Right atrium auricular region (tissue), 2 donors: Measurements from ENCODE around the gene HSD17B1. TPM values are rescaled to one million over a fixed set of nuclear protein-coding genes. Genes with fewer than 3 reads are reported as not detected.

Source experiments
- DNase-seq: peaks from one replicate; pipeline ENCODE4 v3.0.0-alpha.2; 2019; ENCODE audit warnings: low spot score
- H3K27ac ChIP-seq, 2 donors: fragments of 200-600 bp; sonication (generic); 1 replicate in 1 of 2; 2 replicates in 1 of 2; pipeline ENCODE4 v1.5.1; 2016 to 2019
- H3K27me3 ChIP-seq, 2 donors: fragments of 200-600 bp; sonication (generic); one replicate each; pipeline versions ENCODE4 v1.5.1 to v1.6.0; 2017 to 2019
- H3K36me3 ChIP-seq: fragments of 200-600 bp; sonication (generic); one replicate; pipeline ENCODE4 v1.5.1; 2016
- H3K4me1 ChIP-seq, 2 donors: fragments of 200-600 bp; sonication (generic); one replicate each; pipeline versions ENCODE4 v1.5.1 to v1.6.0; 2017 to 2019
- H3K4me3 ChIP-seq, 2 donors: fragments of 200-600 bp; sonication (generic); 1 replicate in 1 of 2; 2 replicates in 1 of 2; pipeline ENCODE4 v1.5.1; 2017 to 2019; ENCODE audit warnings: mild to moderate bottlenecking in 1 of 2, moderate library complexity in 1 of 2
- H3K9me3 ChIP-seq, 2 donors: fragments of 200-600 bp; sonication (generic); one replicate each; pipeline ENCODE4 v1.5.1; 2019
- total RNA-seq, 2 donors: library from RNA; depleted of rRNA; stranded (reverse); fragments of >200 nt; gene quantifications; one replicate each; pipeline ENCODE4 v1.1.0, GENCODE V29; 2016
- TF ChIP-seq, protein P1 (sequence below), 2 donors: fragments of 200-600 bp; sonication (generic); IDR thresholded peaks; one replicate each; pipeline ENCODE4 v1.5.1; 2019; ENCODE audit warnings: antibody characterized with exemption in 2 of 2

The HSD17B1 gene
- total RNA-seq, 2 donors from 2014 or later: 0.39 to 0.78 TPM

DNA sequence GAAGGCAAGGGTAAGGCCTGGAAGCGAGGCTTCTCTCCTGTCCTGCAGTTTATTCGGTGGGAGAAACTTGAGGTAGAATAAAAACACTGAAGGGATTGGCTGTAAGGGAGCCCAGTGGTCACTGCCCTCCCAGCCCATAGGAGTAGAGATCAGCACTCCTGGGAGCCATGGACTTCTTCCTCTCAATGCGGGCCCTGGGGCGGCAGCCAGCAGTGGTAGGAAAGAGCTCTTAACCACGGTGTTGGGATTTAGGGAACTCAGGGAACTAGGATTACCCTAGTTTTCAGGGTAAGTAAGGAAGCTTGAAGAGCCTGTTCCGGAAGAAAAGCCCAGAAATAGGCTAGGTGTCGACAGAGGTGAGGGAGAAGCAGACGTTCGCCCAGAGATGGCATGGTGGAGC is 40.5 kb upstream of the HSD17B1 start:
- no peaks in the 10 kb centered on the region for H3K27me3 ChIP-seq
- no peak for DNase-seq
- H3K27ac ChIP-seq: peak overlapping the region; percentile 71 to 72
- H3K4me3 ChIP-seq: no peak overlapping the region
- peaks cover 55% of the 10 kb centered on the region for H3K36me3 ChIP-seq
- H3K9me3 ChIP-seq: no peaks in the 10 kb centered on the region
- TF ChIP-seq, protein P1, sequence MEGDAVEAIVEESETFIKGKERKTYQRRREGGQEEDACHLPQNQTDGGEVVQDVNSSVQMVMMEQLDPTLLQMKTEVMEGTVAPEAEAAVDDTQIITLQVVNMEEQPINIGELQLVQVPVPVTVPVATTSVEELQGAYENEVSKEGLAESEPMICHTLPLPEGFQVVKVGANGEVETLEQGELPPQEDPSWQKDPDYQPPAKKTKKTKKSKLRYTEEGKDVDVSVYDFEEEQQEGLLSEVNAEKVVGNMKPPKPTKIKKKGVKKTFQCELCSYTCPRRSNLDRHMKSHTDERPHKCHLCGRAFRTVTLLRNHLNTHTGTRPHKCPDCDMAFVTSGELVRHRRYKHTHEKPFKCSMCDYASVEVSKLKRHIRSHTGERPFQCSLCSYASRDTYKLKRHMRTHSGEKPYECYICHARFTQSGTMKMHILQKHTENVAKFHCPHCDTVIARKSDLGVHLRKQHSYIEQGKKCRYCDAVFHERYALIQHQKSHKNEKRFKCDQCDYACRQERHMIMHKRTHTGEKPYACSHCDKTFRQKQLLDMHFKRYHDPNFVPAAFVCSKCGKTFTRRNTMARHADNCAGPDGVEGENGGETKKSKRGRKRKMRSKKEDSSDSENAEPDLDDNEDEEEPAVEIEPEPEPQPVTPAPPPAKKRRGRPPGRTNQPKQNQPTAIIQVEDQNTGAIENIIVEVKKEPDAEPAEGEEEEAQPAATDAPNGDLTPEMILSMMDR (IDR thresholded peaks at IDR 0.05): no peak
- peaks cover 0 to 30% of the 10 kb centered on the region in 2 donors for H3K4me1 ChIP-seq

DNA sequence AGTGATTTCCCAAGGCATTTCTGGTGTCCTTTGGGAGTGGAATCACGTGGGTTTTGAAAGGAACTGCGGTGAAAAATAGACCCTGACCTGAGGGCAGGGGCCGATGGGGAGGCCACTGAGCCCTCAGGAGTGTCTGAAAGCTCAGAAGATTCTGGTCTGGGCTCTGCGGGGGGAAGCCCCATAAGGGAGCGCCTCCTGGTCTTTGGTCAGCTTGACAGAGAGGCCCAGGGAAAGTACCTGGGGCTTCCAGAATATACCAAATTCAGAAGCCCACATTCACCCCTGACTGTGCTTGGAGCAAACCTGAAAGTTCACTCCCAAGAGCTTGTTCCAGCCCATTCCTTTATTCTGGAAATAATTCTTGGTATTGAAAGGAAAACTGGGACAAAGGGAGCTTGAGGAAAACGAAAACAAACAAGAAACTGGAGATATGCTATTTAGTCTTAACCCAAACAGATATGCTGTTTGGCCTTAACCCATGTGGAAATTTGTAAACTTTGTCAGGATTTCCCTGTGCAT is 39.9 kb upstream of the HSD17B1 start:
- Histone ChIP-seq H3K4me1 (peaks cover 2 to 36% of the 10 kb centered on the region in 2 donors), H3K27me3 (no peaks in the 10 kb centered on the region), H3K27ac (peak overlapping the region; percentile 71 to 72), H3K4me3 (no peak overlapping the region), H3K36me3 (peaks cover 49% of the 10 kb centered on the region), H3K9me3 (no peaks in the 10 kb centered on the region)
- TF ChIP-seq, protein P1 (IDR thresholded peaks at IDR 0.05): no peak
- no peak for DNase-seq

DNA sequence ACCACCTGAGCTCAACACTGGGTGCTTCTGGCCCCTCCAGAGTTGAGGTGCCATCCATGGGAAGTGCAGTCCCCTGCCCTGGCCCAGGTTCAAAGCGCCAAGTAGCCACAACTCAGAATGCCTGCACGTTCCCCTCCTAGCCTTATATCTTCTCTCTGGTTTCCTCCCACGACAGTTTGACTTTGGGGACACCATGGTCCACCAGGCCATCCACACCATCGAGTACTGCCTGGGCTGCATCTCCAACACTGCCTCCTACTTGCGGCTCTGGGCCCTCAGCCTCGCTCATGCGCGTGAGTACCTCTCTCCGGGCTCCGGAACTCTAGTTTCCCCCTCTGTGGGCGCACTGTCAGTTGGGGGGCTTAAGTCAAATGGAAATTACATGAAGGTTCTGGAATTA is 39.0 kb upstream of the HSD17B1 start:
- peaks cover 40% of the 10 kb centered on the region for H3K36me3 ChIP-seq
- H3K9me3 ChIP-seq: no peaks in the 10 kb centered on the region
- TF ChIP-seq, protein P1 (IDR thresholded peaks at IDR 0.05): no peak
- peak overlapping the region; percentile 71 to 72 for H3K27ac ChIP-seq
- H3K4me1 ChIP-seq: peaks cover 4 to 45% of the 10 kb centered on the region in 2 donors
- no peak overlapping the region for H3K4me3 ChIP-seq
- no peaks in the 10 kb centered on the region for H3K27me3 ChIP-seq
- DNase-seq: no peak

DNA sequence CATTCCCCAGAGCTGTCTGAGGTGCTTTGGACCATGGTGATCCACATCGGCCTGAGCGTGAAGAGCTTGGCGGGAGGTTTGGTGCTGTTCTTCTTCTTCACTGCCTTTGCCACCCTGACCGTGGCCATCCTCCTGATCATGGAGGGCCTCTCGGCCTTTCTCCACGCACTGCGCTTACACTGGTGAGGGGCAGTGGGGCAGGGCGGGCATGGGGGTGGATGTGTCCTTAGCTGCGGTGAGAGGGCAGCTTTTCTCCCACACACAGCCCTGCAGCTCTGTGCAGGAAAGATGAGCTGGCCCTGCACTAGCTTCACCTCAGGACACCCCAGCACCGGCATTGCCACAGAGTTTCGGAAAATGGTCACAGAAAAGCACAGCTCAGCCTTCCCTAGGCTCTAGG is 38.4 kb upstream of the HSD17B1 start:
- Histone ChIP-seq H3K9me3 (no peaks in the 10 kb centered on the region), H3K27ac (peak overlapping the region in 1 of 2 donors; percentile 71), H3K4me3 (no peak overlapping the region), H3K4me1 (peaks cover 4 to 51% of the 10 kb centered on the region in 2 donors), H3K36me3 (peaks cover 34% of the 10 kb centered on the region), H3K27me3 (no peaks in the 10 kb centered on the region)
- no peak for DNase-seq
- TF ChIP-seq, protein P1 (IDR thresholded peaks at IDR 0.05): no peak

DNA sequence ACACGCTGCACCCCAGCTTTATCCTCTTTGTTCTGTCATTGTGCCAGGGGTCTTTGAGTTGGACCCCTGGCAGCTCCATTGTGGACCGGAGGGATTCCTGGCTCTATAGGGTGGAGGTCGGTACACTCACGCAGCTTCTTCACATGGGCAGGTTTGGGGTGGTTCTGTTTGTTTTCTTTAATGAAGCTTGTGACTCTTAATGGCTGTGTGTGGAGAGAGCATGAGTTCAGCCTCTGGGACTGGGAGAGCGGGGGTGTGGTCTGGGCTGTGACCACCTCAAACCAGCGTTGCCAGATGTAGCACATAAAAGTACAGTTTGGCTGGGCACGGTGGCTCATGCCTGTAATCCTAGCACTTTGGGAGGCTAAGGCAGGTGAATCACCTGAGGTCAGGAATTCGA is 37.9 kb upstream of the HSD17B1 start:
- H3K4me3 ChIP-seq: no peak overlapping the region
- peaks cover 4 to 56% of the 10 kb centered on the region in 2 donors for H3K4me1 ChIP-seq
- no peak for DNase-seq
- no peak overlapping the region for H3K27ac ChIP-seq
- H3K9me3 ChIP-seq: no peaks in the 10 kb centered on the region
- peaks cover 28% of the 10 kb centered on the region for H3K36me3 ChIP-seq
- TF ChIP-seq, protein P1 (IDR thresholded peaks at IDR 0.05): no peak
- no peaks in the 10 kb centered on the region for H3K27me3 ChIP-seq

DNA sequence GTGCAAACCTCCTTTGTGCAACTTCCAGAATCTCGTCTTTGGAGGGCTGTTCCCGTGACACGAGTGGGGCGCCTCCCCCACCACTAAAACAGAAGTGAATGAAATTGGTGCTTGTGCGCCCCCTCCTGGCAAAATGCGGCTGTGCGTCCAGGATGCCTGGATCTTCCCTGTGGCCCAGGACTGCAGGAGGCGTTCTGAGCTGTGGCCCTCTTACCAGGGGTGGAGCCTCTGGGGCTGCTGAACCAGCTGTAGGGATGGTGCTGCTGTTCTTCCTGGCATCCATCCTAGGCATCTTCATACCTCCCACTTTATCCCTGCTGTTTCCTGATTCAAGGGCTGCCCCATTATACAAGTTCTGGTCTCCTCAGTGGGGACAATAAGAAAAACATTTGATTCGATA is 35.2 kb upstream of the HSD17B1 start:
- DNase-seq: peak; percentile 95
- H3K27me3 ChIP-seq: no peaks in the 10 kb centered on the region
- TF ChIP-seq, protein P1 (IDR thresholded peaks at IDR 0.05): peak; percentile 77 to 94
- peaks cover 4 to 77% of the 10 kb centered on the region in 2 donors for H3K4me1 ChIP-seq
- H3K4me3 ChIP-seq: no peak overlapping the region
- peaks cover 15% of the 10 kb centered on the region for H3K36me3 ChIP-seq
- peak overlapping the region; percentile 91 to 98 for H3K27ac ChIP-seq
- H3K9me3 ChIP-seq: no peaks in the 10 kb centered on the region
